ENCODE results near the gene CPNE6. TPM values are rescaled to one million over a fixed set of nuclear protein-coding genes. Genes with fewer than 3 reads are reported as not detected.

The CPNE6 gene
- total and polyA plus RNA-seq, 4 donors, result 0.05 to 0.17 TPM; not detected in 2

GRCh38 chr14:24055971-24056799 lies 15.2 kb upstream of the CPNE6 start:
- WGBS, result 70% methylated on average over 10 of the region's 10 CpGs
- no peak for TF ChIP-seq NR2F2 (IDR thresholded peaks at IDR 0.05)
- no peak for TF ChIP-seq ATF3 (IDR thresholded peaks at IDR 0.05)
- no peak for TF ChIP-seq EGR1 (IDR thresholded peaks at IDR 0.05; ENCODE audit: low read depth in 2 of 2)
- no peak for TF ChIP-seq RAD21 (IDR thresholded peaks at IDR 0.05)
- no peak for TF ChIP-seq YY1 (IDR thresholded peaks at IDR 0.05)
- H3K9me3 ChIP-seq (ENCODE audit: control insufficient read depth in 4 of 4, low read length in 3 of 4), result no peaks in the 10 kb centered on the region
- no peak overlapping the region for H3K4me3 ChIP-seq (ENCODE audit: low read depth in 1 of 3, low read length in 3 of 3)
- peaks cover 19 to 60% (median 40%) of the 10 kb centered on the region in 4 donors for H3K4me1 ChIP-seq (ENCODE audit: control insufficient read depth in 4 of 4, insufficient read depth in 4 of 4, low read length in 3 of 4)
- H3K9ac ChIP-seq (ENCODE audit: low read depth in 1 of 2, low read length in 2 of 2), result no peak overlapping the region
- DNase-seq (ENCODE audit: low spot score), result no peak
- no peaks in the 10 kb centered on the region for H3K36me3 ChIP-seq (ENCODE audit: control insufficient read depth in 4 of 4, insufficient read depth in 3 of 4, low read depth in 1 of 4, low read length in 3 of 4)
- no peaks in the 10 kb centered on the region for H3K27me3 ChIP-seq (ENCODE audit: control insufficient read depth in 4 of 4, insufficient read depth in 4 of 4, low read length in 3 of 4)
- no peak overlapping the region for H3K27ac ChIP-seq (ENCODE audit: low read depth in 1 of 2, low read length in 2 of 2)

DNA sequence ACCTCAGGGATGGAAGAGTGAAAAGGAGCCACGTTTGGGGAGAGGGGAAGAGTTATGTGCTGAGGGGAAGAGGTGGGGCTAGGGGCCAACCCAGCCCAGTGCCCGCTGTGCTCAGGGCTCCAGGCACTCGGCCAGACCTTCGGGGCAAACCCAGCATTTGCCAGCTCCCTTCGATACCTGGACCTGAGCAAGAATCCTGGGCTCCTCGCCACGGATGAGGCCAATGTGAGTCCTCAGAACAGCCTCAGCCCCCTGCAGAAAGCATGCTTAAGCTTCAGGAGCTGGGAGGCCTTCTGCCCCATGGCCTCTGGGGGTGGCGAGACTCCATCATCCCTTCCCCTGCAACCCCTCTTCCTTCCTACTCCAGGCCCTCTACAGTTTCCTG lies 14.6 kb upstream of the CPNE6 start:
- peaks cover 22 to 61% (median 43%) of the 10 kb centered on the region in 4 donors for H3K4me1 ChIP-seq (ENCODE audit: control insufficient read depth in 4 of 4, insufficient read depth in 4 of 4, low read length in 3 of 4)
- H3K27ac ChIP-seq (ENCODE audit: low read depth in 1 of 2, low read length in 2 of 2), result no peak overlapping the region
- TF ChIP-seq, protein P1, sequence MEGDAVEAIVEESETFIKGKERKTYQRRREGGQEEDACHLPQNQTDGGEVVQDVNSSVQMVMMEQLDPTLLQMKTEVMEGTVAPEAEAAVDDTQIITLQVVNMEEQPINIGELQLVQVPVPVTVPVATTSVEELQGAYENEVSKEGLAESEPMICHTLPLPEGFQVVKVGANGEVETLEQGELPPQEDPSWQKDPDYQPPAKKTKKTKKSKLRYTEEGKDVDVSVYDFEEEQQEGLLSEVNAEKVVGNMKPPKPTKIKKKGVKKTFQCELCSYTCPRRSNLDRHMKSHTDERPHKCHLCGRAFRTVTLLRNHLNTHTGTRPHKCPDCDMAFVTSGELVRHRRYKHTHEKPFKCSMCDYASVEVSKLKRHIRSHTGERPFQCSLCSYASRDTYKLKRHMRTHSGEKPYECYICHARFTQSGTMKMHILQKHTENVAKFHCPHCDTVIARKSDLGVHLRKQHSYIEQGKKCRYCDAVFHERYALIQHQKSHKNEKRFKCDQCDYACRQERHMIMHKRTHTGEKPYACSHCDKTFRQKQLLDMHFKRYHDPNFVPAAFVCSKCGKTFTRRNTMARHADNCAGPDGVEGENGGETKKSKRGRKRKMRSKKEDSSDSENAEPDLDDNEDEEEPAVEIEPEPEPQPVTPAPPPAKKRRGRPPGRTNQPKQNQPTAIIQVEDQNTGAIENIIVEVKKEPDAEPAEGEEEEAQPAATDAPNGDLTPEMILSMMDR (IDR thresholded peaks at IDR 0.05; ENCODE audit: low read depth, low read length, missing input control), result no peak
- TF ChIP-seq HNF4A (conservative IDR thresholded peaks at IDR 0.05) (no peak), GABPA (IDR thresholded peaks at IDR 0.05 in 1 of 2, conservative IDR thresholded peaks at IDR 0.05 in 1 of 2) (no peak), MAX (IDR thresholded peaks at IDR 0.05) (no peak), FOXA2 (IDR thresholded peaks at IDR 0.05) (no peak), EGR1 (IDR thresholded peaks at IDR 0.05; ENCODE audit: low read depth in 2 of 2) (no peak), TAF1 (conservative IDR thresholded peaks at IDR 0.05) (no peak)
- TF ChIP-seq, protein P2, sequence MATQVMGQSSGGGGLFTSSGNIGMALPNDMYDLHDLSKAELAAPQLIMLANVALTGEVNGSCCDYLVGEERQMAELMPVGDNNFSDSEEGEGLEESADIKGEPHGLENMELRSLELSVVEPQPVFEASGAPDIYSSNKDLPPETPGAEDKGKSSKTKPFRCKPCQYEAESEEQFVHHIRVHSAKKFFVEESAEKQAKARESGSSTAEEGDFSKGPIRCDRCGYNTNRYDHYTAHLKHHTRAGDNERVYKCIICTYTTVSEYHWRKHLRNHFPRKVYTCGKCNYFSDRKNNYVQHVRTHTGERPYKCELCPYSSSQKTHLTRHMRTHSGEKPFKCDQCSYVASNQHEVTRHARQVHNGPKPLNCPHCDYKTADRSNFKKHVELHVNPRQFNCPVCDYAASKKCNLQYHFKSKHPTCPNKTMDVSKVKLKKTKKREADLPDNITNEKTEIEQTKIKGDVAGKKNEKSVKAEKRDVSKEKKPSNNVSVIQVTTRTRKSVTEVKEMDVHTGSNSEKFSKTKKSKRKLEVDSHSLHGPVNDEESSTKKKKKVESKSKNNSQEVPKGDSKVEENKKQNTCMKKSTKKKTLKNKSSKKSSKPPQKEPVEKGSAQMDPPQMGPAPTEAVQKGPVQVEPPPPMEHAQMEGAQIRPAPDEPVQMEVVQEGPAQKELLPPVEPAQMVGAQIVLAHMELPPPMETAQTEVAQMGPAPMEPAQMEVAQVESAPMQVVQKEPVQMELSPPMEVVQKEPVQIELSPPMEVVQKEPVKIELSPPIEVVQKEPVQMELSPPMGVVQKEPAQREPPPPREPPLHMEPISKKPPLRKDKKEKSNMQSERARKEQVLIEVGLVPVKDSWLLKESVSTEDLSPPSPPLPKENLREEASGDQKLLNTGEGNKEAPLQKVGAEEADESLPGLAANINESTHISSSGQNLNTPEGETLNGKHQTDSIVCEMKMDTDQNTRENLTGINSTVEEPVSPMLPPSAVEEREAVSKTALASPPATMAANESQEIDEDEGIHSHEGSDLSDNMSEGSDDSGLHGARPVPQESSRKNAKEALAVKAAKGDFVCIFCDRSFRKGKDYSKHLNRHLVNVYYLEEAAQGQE (IDR thresholded peaks at IDR 0.05), result no peak
- 44% methylated on average over 8 of the region's 8 CpGs for WGBS
- H3K27me3 ChIP-seq (ENCODE audit: control insufficient read depth in 4 of 4, insufficient read depth in 4 of 4, low read length in 3 of 4), result no peaks in the 10 kb centered on the region
- H3K36me3 ChIP-seq (ENCODE audit: control insufficient read depth in 4 of 4, insufficient read depth in 3 of 4, low read depth in 1 of 4, low read length in 3 of 4), result no peaks in the 10 kb centered on the region
- H3K4me3 ChIP-seq (ENCODE audit: low read depth in 1 of 3, low read length in 3 of 3), result no peak overlapping the region
- no peak for DNase-seq (ENCODE audit: low spot score)
- H3K9me3 ChIP-seq (ENCODE audit: control insufficient read depth in 4 of 4, low read length in 3 of 4), result no peaks in the 10 kb centered on the region
- H3K9ac ChIP-seq (ENCODE audit: low read depth in 1 of 2, low read length in 2 of 2), result no peak overlapping the region
